ENCODE measurements around the gene OR2S2.

The OR2S2 gene

GRCh38 chr9:35907711-35908503 is 50.0 kb downstream of the OR2S2 start:
- peak; percentile 3 to 10 for DNase-seq

Data from SHP77 (cell line).